ENCODE measurements around the gene BCR.

GRCh38 chr22:23250785-23251363, 70.6 kb downstream of the BCR start:
- TF ChIP-seq CTCF (IDR thresholded peaks at IDR 0.05 in 8 of 11, conservative IDR thresholded peaks at IDR 0.05 in 3 of 11): no peak
- no peak for TF ChIP-seq POLR2A (IDR thresholded peaks at IDR 0.05)
- TF ChIP-seq POLR2AphosphoS5 (IDR thresholded peaks at IDR 0.05): no peak
